SU-DHL-6 (cell line): ENCODE measurements around the gene PUM1.

Experiments used
- CTCF ChIP-seq: fragments of 200-600 bp; sonication (generic); IDR thresholded peaks from one replicate; pipeline ENCODE4 v1.5.1; 2017; ENCODE audit warnings: antibody characterized with exemption, mild to moderate bottlenecking, low read length, moderate library complexity; ENCODE audit not compliant: insufficient read depth, poor library complexity, severe bottlenecking
- EZH2phosphoT487 ChIP-seq: fragments of 200-600 bp; sonication (generic), shearing (Covaris generic); conservative IDR thresholded peaks from 2 replicates; pipeline ENCODE4 v1.6.1; 2018; ENCODE audit warnings: mild to moderate bottlenecking, antibody characterized with exemption, low read length, moderate library complexity, mixed read lengths

- TF ChIP-seq CTCF (no peak), EZH2phosphoT487 (no peak)
Observed at GRCh38 chr1:31064718-31065309, 703 bp downstream of the PUM1 start.
